ENCODE results near the gene TXNRD2. TPM values are rescaled to one million over a fixed set of nuclear protein-coding genes. Genes with fewer than 3 reads are reported as not detected.

The TXNRD2 gene
- total RNA-seq, 2 experiments from 2014 or later = 22.9 to 23.6 TPM

DNA sequence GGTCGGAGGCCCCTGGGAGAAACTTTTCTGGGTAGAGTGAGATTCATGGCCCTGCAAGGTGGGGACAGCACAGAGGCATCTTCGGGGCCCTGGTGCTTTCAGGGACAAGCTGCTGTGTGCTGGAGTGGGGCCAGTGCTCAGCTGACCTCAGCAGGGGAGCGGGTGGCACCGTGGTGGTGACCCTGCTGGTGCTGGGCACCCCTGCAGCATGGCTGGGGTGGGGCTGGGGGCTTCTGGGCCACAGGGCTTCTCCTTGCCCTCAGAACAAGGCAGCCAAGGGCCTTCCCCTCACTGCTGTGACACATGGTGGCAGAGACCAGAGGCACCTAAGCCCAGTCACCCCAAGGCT, 62.0 kb downstream of the TXNRD2 start:
- no peak for DNase-seq
- Mint-ChIP-seq H3K9me3 (no peaks in the 10 kb centered on the region), H3K36me3 (ENCODE audit: low read depth) (peaks cover 2% of the 10 kb centered on the region), H3K4me3 (no peak overlapping the region), H3K27ac (no peak overlapping the region), H3K27me3 (ENCODE audit: low read depth) (no peaks in the 10 kb centered on the region), H3K4me1 (ENCODE audit: low read depth) (peaks cover 8% of the 10 kb centered on the region)
- intact Hi-C loops (cut with micrococcal nuclease) = no loop called here
- CTCF ChIA-PET = no interaction called here

DNA sequence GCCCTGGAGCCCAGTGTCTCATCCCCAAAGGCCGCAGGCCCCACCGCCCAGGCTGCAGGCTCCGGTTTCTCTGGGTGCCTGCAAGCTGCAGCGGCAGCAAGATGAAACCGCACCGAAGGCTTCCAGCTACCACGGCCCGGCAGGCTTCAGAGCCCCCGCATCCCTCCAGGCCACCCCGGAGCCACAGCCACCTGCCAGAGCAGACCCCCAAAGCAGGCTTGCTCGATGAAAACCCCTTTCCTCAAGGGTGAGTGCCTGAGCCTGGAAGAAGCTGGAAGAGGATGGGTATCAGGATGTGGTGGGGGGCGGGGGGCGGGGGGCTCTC, 62.4 kb downstream of the TXNRD2 start:
- H3K4me1 Mint-ChIP-seq (ENCODE audit: low read depth) = peaks cover 11% of the 10 kb centered on the region
- no peaks in the 10 kb centered on the region for H3K9me3 Mint-ChIP-seq
- no peak overlapping the region for H3K27ac Mint-ChIP-seq
- H3K27me3 Mint-ChIP-seq (ENCODE audit: low read depth) = no peaks in the 10 kb centered on the region
- intact Hi-C loops (cut with micrococcal nuclease) = no loop called here
- H3K36me3 Mint-ChIP-seq (ENCODE audit: low read depth) = peaks cover 2% of the 10 kb centered on the region
- CTCF ChIA-PET = no interaction called here
- DNase-seq = peak; percentile 2
- no peak overlapping the region for H3K4me3 Mint-ChIP-seq

DNA sequence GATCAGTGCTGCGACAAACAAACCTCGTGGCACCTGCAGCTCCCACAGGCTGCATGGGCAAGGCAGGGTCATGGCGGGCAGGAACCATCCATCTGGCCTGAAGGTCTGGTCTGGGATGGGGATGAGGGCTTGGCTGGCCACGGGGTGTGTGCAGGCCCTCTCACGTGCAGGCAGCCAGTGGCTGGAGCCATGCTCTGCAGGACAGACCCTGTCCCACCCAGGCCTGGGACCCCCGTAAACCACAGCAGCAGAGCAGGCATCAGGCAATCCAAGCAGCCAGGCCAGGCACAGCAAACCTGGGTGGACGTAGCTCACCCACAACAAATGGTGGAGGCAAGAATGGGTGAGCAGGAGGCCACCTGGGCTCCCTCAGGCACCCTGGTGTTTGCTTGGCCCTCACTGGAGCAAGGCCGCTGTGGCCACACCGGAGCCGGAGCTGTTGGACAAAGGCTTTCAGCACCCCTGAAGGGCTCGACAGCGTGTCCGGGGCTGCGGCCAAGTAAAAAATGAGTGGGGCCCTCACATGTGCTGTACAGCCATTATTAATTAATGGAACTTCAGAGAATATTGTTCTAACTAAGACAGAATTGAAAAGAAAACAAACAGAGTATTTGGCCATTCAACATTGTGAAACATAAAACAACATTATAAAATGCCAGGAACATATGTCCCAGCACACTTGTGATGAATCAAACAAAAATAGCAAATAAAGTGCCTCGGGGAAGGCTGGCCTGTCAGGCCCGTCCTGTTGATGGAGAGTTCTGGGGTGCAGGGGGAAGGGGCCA, 63.0 kb downstream of the TXNRD2 start:
- CTCF ChIA-PET = no interaction called here
- Mint-ChIP-seq H3K4me3 (no peak overlapping the region), H3K4me1 (ENCODE audit: low read depth) (peaks cover 11% of the 10 kb centered on the region), H3K27me3 (ENCODE audit: low read depth) (no peaks in the 10 kb centered on the region), H3K9me3 (no peaks in the 10 kb centered on the region), H3K36me3 (ENCODE audit: low read depth) (peaks cover 2% of the 10 kb centered on the region), H3K27ac (no peak overlapping the region)
- DNase-seq = peak; percentile 2
- intact Hi-C loops (cut with micrococcal nuclease) = no loop called here

DNA sequence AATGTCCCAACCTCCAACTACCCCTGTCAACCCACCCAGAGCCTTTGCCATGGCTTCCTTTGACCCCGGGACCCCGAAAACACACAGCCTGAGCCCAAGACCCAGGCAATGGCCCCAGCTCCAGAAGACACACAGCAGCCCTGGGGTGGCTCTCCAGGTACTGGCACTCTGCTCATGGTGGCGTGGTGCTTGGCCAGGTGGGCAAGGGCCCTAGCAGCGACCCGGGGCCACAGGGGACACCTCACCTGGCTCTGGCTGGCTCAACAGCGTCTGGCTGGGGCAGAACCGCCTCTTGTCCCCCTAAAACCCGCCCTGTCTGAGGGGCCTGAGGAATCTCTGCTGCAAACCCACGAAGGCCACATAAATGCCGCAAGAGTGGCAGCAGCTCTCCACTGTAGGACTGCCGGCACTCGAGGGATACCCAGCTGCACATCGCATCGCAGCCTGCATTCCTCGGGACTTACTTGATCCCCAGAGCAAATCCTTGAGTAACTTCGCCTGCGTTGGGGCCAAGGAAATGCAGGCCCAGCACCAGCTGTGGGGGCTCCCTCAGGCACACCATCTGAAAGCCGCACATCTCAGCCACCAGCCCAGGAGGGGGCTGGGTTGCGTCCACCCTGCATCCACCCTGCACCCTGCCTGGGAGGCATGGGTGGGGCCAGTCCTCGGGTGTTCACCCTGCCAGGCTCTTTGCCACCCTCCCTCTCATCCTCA, 63.8 kb downstream of the TXNRD2 start:
- H3K36me3 Mint-ChIP-seq (ENCODE audit: low read depth) = peaks cover 2% of the 10 kb centered on the region
- intact Hi-C loops (cut with micrococcal nuclease) = no loop called here
- peak; percentile 2 for DNase-seq
- peak overlapping the region; percentile 30 for H3K27ac Mint-ChIP-seq
- H3K4me1 Mint-ChIP-seq (ENCODE audit: low read depth) = peaks cover 11% of the 10 kb centered on the region
- no peaks in the 10 kb centered on the region for H3K9me3 Mint-ChIP-seq
- no peak overlapping the region for H3K4me3 Mint-ChIP-seq
- CTCF ChIA-PET = no interaction called here
- no peaks in the 10 kb centered on the region for H3K27me3 Mint-ChIP-seq (ENCODE audit: low read depth)

DNA sequence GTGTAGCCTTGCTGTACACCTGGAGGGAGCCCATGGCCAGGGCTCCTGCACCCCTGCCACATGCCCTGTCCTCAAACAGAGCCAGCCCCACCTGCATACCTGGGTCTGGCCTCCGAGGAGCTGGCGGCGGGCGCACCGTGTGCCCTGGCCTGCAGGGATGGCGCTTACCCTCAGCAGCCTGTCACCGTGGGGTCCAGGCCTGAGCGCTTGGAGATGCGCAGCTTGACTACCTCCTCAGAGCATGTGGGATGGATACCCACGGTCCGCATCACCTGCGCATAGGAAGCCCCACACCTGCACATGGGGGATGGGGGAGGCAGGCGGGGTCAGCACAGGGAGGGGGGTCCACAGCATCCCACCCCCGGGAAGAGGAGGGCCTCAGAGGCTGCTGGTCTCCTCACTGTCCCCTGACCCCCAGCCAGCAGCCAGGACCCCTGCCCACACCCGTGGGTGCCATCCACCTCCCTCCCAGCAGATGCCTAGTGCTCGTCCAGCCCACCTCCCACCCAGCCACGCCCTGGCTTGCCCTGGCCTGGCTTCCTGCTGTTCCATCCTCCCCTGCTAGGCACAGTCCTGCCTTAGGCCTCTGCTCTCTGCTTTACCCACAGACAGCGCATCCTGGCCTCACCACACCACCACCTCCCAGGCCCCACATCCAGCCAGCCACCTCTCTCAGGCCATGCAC, 64.5 kb downstream of the TXNRD2 start:
- intact Hi-C loops (cut with micrococcal nuclease) = no loop called here
- Mint-ChIP-seq H3K4me3 (no peak overlapping the region), H3K27ac (peak overlapping the region; percentile 30), H3K9me3 (no peaks in the 10 kb centered on the region), H3K27me3 (ENCODE audit: low read depth) (no peaks in the 10 kb centered on the region), H3K36me3 (ENCODE audit: low read depth) (peaks cover 2% of the 10 kb centered on the region), H3K4me1 (ENCODE audit: low read depth) (peaks cover 11% of the 10 kb centered on the region)
- CTCF ChIA-PET = no interaction called here
- peak; percentile 2 for DNase-seq

DNA sequence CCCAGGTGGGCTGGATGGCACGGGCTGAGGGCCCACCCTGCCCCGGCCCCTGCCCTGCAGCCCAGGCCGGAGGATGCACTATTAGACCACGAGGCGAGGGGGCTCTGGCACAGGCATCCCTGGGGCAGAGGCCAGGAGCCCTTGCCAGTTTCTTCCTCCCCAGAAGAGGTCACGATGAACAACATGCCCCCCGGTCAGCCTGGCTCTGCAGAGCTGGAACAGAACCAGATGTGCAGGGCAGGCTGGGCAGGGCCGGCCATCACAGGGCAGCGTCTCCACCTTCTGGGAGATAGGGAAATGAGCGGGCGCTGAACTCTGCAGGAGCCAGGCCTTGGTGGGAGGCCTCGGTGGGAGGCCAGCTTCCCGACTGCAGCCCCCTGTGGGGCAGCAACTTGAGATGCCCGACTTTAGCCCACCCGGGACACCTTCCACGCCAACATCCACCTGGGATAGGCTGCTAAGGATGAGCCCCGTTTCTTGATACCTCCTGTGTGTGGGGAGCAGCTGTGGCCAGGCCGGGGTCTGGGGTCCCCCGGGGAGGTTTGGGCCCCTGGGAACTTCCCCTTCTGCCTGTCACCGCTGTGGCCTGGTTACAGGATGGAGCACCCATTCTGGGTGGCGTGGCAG, 65.2 kb downstream of the TXNRD2 start:
- no peaks in the 10 kb centered on the region for H3K27me3 Mint-ChIP-seq (ENCODE audit: low read depth)
- CTCF ChIA-PET = no interaction called here
- DNase-seq = peak; percentile 3
- no peaks in the 10 kb centered on the region for H3K9me3 Mint-ChIP-seq
- H3K27ac Mint-ChIP-seq = no peak overlapping the region
- peaks cover 11% of the 10 kb centered on the region for H3K4me1 Mint-ChIP-seq (ENCODE audit: low read depth)
- no peak overlapping the region for H3K4me3 Mint-ChIP-seq
- intact Hi-C loops (cut with micrococcal nuclease) = no loop called here
- H3K36me3 Mint-ChIP-seq (ENCODE audit: low read depth) = peaks cover 2% of the 10 kb centered on the region

DNA sequence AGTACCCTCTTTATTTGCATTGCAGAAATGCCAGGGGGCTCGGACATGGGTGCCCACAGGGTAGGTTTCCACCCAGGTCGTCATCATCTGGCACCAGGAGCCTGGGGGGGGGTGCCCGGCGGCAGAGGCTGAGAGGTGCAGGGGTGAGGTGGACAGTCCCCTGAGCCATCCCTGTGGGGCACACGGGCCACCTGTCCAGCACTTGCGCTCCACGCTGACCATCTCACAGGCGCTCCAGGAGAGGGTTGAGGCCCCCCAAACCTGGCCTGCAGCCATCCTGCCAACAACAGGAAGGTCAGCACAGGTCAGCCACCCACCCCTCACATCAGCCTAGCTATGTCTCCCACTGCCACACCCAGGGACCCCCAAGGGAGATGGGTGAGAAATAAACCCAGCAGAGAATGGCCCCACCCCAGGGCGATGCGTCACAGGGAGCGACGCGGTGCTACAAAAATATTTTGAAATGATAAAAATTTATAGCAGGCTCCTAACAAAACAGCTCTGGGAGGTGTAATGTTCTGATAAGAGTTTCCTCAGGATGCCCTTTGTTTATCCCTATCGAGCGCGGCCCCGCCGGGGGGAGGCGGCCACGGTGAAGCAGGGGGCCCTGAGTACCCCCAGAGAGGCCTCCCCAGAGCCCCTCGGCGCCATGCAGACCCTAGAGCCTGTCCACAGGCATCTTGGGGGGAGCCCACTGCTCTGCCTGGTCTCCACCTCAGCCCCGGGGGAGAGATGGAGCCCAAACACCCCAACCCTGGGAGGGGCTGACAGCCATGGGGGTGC, 65.9 kb downstream of the TXNRD2 start:
- CTCF ChIA-PET = no interaction called here

DNA sequence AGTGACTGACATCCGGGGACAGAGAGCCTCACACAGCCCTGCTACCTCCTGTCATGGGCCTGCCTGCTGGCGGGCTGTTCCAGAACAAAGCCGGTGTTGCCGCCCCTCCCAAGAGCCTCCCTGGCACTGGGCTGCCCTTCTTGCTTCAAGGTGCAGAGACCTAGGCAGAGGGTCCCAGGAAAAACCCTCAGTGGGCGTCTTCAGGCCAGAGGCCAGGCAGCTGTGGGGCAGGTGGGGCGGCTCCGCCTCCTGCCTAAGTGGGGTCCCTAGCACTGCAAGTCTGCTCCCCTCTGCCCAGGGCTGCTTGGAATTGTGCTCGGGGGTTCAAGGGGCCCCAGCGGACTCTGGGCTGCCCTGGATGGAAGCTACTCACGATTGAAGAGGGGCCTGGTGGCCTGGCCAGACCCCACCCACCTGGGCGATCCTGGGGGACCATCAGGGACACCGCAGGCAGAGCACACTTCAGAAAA, 66.5 kb downstream of the TXNRD2 start:
- H3K27me3 Mint-ChIP-seq (ENCODE audit: low read depth) = no peaks in the 10 kb centered on the region
- H3K9me3 Mint-ChIP-seq = no peaks in the 10 kb centered on the region
- H3K4me1 Mint-ChIP-seq (ENCODE audit: low read depth) = peaks cover 11% of the 10 kb centered on the region
- intact Hi-C loops (cut with micrococcal nuclease) = no loop called here
- DNase-seq = peak; percentile 1
- CTCF ChIA-PET = interaction anchor here (0.9 kb wide), 1 partner anchor 22 kb away, joined by 4 read pairs; no protein-coding TSS in a partner anchor
- no peak overlapping the region for H3K27ac Mint-ChIP-seq
- H3K4me3 Mint-ChIP-seq = no peak overlapping the region
- H3K36me3 Mint-ChIP-seq (ENCODE audit: low read depth) = no peaks in the 10 kb centered on the region

More for the DNA sequence above, 65.9 kb downstream of the TXNRD2 start:
- Mint-ChIP-seq H3K27ac (no peak overlapping the region), H3K4me3 (no peak overlapping the region), H3K4me1 (ENCODE audit: low read depth) (peaks cover 11% of the 10 kb centered on the region), H3K9me3 (no peaks in the 10 kb centered on the region), H3K27me3 (ENCODE audit: low read depth) (no peaks in the 10 kb centered on the region), H3K36me3 (ENCODE audit: low read depth) (peaks cover 2% of the 10 kb centered on the region)
- DNase-seq = peak; percentile 2
- intact Hi-C loops (cut with micrococcal nuclease) = no loop called here

DNA sequence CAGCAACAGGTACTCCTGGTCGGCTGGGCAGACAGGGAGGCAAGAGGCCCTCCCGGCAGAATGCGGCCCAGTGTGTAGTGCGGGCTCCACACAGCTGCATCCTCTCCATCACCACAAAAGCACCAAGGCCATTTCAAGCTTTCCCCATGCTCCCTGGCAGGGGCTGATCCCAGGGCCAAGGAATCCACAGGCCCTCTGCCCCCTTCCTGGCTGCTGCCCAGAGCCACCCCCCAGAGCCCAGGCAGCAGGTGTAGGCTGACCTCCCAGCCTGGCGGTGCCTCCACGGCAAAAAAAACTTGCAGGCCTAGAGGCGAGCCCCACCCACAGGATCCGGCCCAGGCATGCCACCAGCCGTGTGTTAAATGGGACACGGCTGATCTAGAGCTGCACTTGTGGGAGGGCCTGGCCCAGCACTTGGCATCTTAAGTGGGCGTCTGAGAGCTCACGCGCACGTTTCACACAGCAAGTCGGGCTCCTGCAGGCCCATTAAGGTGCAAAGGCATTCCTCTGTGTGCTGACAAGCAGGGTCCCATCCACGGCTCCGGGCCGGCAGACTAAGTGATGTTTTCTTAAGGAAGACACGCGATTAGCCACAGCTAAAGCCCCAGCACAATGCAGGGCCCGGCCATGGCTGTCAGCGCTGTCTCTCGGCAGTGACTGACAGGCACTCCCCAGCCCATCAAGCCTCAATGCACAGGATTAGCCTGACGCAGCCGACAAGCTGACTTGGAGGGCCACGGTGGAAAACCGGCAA, 67.1 kb downstream of the TXNRD2 start:
- intact Hi-C loops (cut with micrococcal nuclease) = no loop called here
- Mint-ChIP-seq H3K4me1 (ENCODE audit: low read depth) (peaks cover 11% of the 10 kb centered on the region), H3K27ac (no peak overlapping the region), H3K4me3 (no peak overlapping the region), H3K27me3 (ENCODE audit: low read depth) (no peaks in the 10 kb centered on the region), H3K36me3 (ENCODE audit: low read depth) (no peaks in the 10 kb centered on the region), H3K9me3 (no peaks in the 10 kb centered on the region)
- CTCF ChIA-PET = interaction anchor here (0.9 kb wide), 1 partner anchor 22 kb away, joined by 4 read pairs; no protein-coding TSS in a partner anchor
- peak; percentile 57 for DNase-seq

DNA sequence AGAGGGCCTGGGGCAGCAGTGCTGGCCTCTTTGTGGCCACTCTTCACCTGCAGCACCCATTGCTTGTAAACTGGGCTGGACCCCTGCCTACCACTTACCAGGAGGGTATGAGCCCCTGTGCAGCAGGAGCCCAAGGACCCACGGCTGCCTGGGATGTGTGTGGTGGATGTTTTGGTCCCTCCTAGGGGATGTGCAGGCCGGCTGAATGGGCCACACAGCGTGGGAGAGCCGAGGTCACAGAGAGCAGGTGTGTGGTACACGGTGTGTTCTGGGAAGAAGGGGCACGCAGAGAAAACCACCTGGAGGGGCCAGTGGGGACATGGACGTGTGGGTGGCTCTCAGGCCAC, 67.7 kb downstream of the TXNRD2 start:
- no peak for DNase-seq
- Mint-ChIP-seq H3K9me3 (no peaks in the 10 kb centered on the region), H3K27ac (no peak overlapping the region), H3K27me3 (ENCODE audit: low read depth) (no peaks in the 10 kb centered on the region), H3K36me3 (ENCODE audit: low read depth) (no peaks in the 10 kb centered on the region), H3K4me1 (ENCODE audit: low read depth) (peaks cover 11% of the 10 kb centered on the region), H3K4me3 (no peak overlapping the region)
- intact Hi-C loops (cut with micrococcal nuclease) = no loop called here
- CTCF ChIA-PET = no interaction called here

DNA sequence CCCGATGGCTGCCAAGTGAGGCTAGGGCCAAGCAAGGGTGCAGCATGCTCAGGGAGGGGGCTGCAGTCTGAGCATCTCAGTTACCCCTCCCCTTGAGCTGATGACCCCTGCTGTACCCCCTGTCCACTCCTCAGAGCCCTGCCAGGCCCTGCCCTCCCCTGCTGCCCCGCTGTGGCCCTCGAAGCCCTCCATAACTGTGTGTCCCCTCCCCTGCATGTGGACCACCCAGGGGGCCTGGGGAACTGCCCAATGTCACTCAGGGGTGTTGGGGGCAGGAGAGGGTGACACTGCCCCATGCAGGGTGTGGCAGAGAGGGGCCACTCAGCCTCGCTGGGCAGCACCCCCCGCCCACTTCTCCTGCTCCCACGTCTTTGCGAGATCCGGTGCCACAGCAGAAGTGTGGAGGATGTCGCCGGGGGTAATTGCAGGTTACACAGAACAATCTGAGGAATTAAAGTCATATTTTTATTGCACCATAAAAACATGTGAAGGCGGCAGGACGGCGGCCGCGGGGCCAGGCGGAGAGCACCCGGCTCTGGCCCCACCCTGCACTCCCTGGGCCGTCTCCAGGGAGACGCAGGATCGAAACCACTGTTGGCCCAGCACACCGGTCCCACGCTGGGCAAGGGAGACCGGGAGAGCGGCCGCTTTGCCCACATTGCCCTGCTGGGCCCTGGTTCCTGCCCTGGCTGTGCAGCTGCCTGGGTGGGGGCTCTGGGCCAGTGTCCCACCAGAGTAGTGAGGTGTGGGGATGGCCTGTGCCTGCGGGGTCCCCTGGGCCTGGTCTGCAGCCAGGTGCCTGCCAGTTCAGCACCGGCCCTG, 68.3 kb downstream of the TXNRD2 start:
- Mint-ChIP-seq H3K9me3 (no peaks in the 10 kb centered on the region), H3K4me3 (no peak overlapping the region), H3K27me3 (ENCODE audit: low read depth) (no peaks in the 10 kb centered on the region), H3K4me1 (ENCODE audit: low read depth) (peaks cover 11% of the 10 kb centered on the region), H3K36me3 (ENCODE audit: low read depth) (no peaks in the 10 kb centered on the region), H3K27ac (no peak overlapping the region)
- intact Hi-C loops (cut with micrococcal nuclease) = no loop called here
- DNase-seq = peak; percentile 2
- CTCF ChIA-PET = no interaction called here
